H1 (cell line): Measurements from ENCODE around the gene IFITM2. TPM values are rescaled to one million over a fixed set of nuclear protein-coding genes. Genes with fewer than 3 reads are reported as not detected.

Source experiments
- CTCF ChIA-PET: fragments of 300-600 bp; sonication (Branson Sonifier 250); formaldehyde crosslinking; loops from one replicate; lab custom pipeline; 2021; ENCODE audit not compliant: partially characterized antibody; lab: Charles Lee
- POLR2A ChIA-PET: fragments of 300-600 bp; sonication (Branson Sonifier 250); formaldehyde crosslinking; loops from one replicate; lab custom pipeline; 2021; ENCODE audit warnings: inconsistent platforms; ENCODE audit not compliant: partially characterized antibody; lab: Charles Lee
- DNase-seq, 2 experiments: peaks; one replicate each; pipeline versions ENCODE4 v3.0.0 to v3.0.0-alpha.2; 2010 to 2022; ENCODE audit warnings: low spot score in 2 of 2, low read depth in 1 of 2, mixed read lengths in 1 of 2
- FAIRE-seq: peaks from 2 replicates; lab custom pipeline; 2011; peaks lifted over from hg19 to GRCh38; lab: Jason Lieb, UNC
- H2AFZ ChIP-seq: 2 replicates; pipeline ENCODE4 v1.8.1; 2012; ENCODE audit warnings: low read length, inconsistent platforms
- H2AK5ac ChIP-seq: 2 replicates; pipeline ENCODE4 v1.6.1; 2013; ENCODE audit warnings: low read depth, low read length
- H2BK120ac ChIP-seq: replicated peaks from 2 replicates; pipeline ENCODE3; 2013; ENCODE audit warnings: low read depth, low read length, inconsistent platforms
- H2BK12ac ChIP-seq: 2 replicates; pipeline ENCODE4 v1.6.1; 2013; ENCODE audit warnings: low read depth, low read length
- H2BK15ac ChIP-seq: 2 replicates; pipeline ENCODE4 v1.6.1; 2013; ENCODE audit warnings: low read length
- H2BK20ac ChIP-seq: 2 replicates; pipeline ENCODE4 v1.6.1; 2013; ENCODE audit warnings: low read length
- H2BK5ac ChIP-seq: 2 replicates; pipeline ENCODE4 v1.6.1; 2013; ENCODE audit warnings: low read depth, low read length
- H3K14ac ChIP-seq: 2 replicates; pipeline ENCODE4 v1.6.1; 2013; ENCODE audit warnings: inconsistent platforms; ENCODE audit not compliant: insufficient read length
- H3K18ac ChIP-seq: 2 replicates; pipeline ENCODE4 v1.6.1; 2013; ENCODE audit warnings: low read length; ENCODE audit errors: extremely low read depth
- H3K23ac ChIP-seq: 2 replicates; pipeline ENCODE4 v1.6.1; 2013; ENCODE audit warnings: inconsistent platforms; ENCODE audit not compliant: insufficient read length
- H3K23me2 ChIP-seq: 2 replicates; pipeline ENCODE4 v1.6.1; 2013; ENCODE audit warnings: low read depth, low read length
- H3K27ac ChIP-seq: 2 replicates; pipeline ENCODE4 v1.6.1; 2011; ENCODE audit warnings: low read depth, low read length, inconsistent platforms
- H3K27me3 ChIP-seq, 4 experiments: replicated peaks in 1 of 4; 1 replicate in 1 of 4; 2 replicates in 3 of 4; pipeline versions ENCODE4 v1.6.1 to v1.8.1; 2011 to 2013; ENCODE audit warnings: low read length in 3 of 4, mild to moderate bottlenecking in 3 of 4, inconsistent platforms in 2 of 4, mixed read lengths in 2 of 4, moderate library complexity in 1 of 4; ENCODE audit not compliant: control insufficient read depth in 3 of 4, insufficient read depth in 3 of 4; ENCODE audit errors: extremely low read depth in 1 of 4
- H3K36me3 ChIP-seq, 4 experiments: 2 replicates each; pipeline versions ENCODE4 v1.6.1 to v1.8.1; 2011 to 2013; ENCODE audit warnings: mild to moderate bottlenecking in 4 of 4, low read length in 3 of 4, moderate library complexity in 2 of 4, control low read depth in 1 of 4, inconsistent platforms in 1 of 4; ENCODE audit not compliant: insufficient read depth in 4 of 4, control insufficient read depth in 2 of 4
- H3K4ac ChIP-seq: replicated peaks from 2 replicates; pipeline ENCODE3; 2013; ENCODE audit warnings: low read length, low read depth, mixed read lengths, inconsistent platforms; ENCODE audit not compliant: insufficient read length
- H3K4me1 ChIP-seq, 4 experiments: replicated peaks in 1 of 4; 1 replicate in 1 of 4; 2 replicates in 3 of 4; pipeline versions ENCODE4 v1.6.1 to v1.8.1; 2011 to 2013; ENCODE audit warnings: low read length in 3 of 4, inconsistent platforms in 2 of 4, mixed read lengths in 1 of 4; ENCODE audit not compliant: insufficient read depth in 4 of 4, control insufficient read depth in 3 of 4
- H3K4me2 ChIP-seq, 2 experiments: 2 replicates each; pipeline versions ENCODE4 v1.6.1 to v1.8.1; 2011 to 2013; ENCODE audit warnings: low read depth in 2 of 2, low read length in 2 of 2, control low read depth in 1 of 2, inconsistent platforms in 1 of 2, mild to moderate bottlenecking in 1 of 2; ENCODE audit not compliant: insufficient read depth in 1 of 2
- H3K4me3 ChIP-seq, 4 experiments: fragments of 200-600, 300-600 bp in 1 of 4; sonication (generic), shearing (Covaris generic), sonication (Bioruptor Twin) in 1 of 4; 2 replicates each; pipeline versions ENCODE4 v1.5.1 to v1.8.1; 2011 to 2016; ENCODE audit warnings: low read length in 4 of 4, low read depth in 3 of 4, control low read depth in 2 of 4, inconsistent platforms in 2 of 4, mild to moderate bottlenecking in 2 of 4, mixed read lengths in 1 of 4, moderate library complexity in 1 of 4; ENCODE audit not compliant: insufficient read depth in 2 of 4; ENCODE audit errors: extremely low read depth in 1 of 4
- H3K56ac ChIP-seq: replicated peaks from 2 replicates; pipeline ENCODE3; 2013; ENCODE audit warnings: low read depth, mild to moderate bottlenecking, mixed read lengths, low read length, inconsistent platforms; ENCODE audit not compliant: insufficient read length
- H3K79me1 ChIP-seq: 2 replicates; pipeline ENCODE4 v1.6.1; 2013; ENCODE audit warnings: low read depth, low read length, control low read depth
- H3K79me2 ChIP-seq, 2 experiments: 2 replicates each; pipeline versions ENCODE4 v1.6.1 to v1.8.1; 2012 to 2013; ENCODE audit warnings: low read length in 2 of 2, mild to moderate bottlenecking in 2 of 2, inconsistent platforms in 1 of 2; ENCODE audit not compliant: insufficient read depth in 2 of 2, control insufficient read depth in 1 of 2
- H3K9ac ChIP-seq, 4 experiments: replicated peaks in 1 of 4; 1 replicate in 1 of 4; 2 replicates in 3 of 4; pipeline versions ENCODE4 v1.6.1 to v1.8.1; 2011 to 2013; ENCODE audit warnings: low read depth in 3 of 4, low read length in 3 of 4, control low read depth in 2 of 4, mild to moderate bottlenecking in 2 of 4, moderate library complexity in 2 of 4, inconsistent platforms in 1 of 4; ENCODE audit errors: extremely low read depth in 1 of 4
- H3K9me3 ChIP-seq, 2 experiments: 2 replicates each; pipeline versions ENCODE4 v1.6.1 to v1.8.1; 2012 to 2013; ENCODE audit warnings: mild to moderate bottlenecking in 2 of 2, moderate library complexity in 2 of 2, control low read depth in 1 of 2, inconsistent platforms in 1 of 2, low read depth in 1 of 2, low read length in 1 of 2, mixed read lengths in 1 of 2; ENCODE audit not compliant: insufficient read depth in 2 of 2
- H4K20me1 ChIP-seq, 2 experiments: replicated peaks in 1 of 2; 2 replicates each; pipeline versions ENCODE3 to v1.8.1; 2011 to 2013; ENCODE audit warnings: inconsistent platforms in 2 of 2, low read length in 2 of 2, mild to moderate bottlenecking in 1 of 2; ENCODE audit not compliant: insufficient read depth in 2 of 2, control insufficient read depth in 1 of 2
- H4K5ac ChIP-seq: 2 replicates; pipeline ENCODE4 v1.6.1; 2013; ENCODE audit warnings: low read length, low read depth, mixed read lengths, inconsistent platforms; ENCODE audit not compliant: insufficient read length
- H4K8ac ChIP-seq: 2 replicates; pipeline ENCODE4 v1.8.0; 2013; ENCODE audit warnings: mild to moderate bottlenecking, moderate library complexity, low read length, inconsistent platforms; ENCODE audit not compliant: insufficient read depth; ENCODE audit errors: extremely low read depth
- H4K91ac ChIP-seq: replicated peaks from 2 replicates; pipeline ENCODE3; 2013; ENCODE audit warnings: low read length, mixed read lengths, inconsistent platforms; ENCODE audit not compliant: insufficient read length
- BCL11A ChIP-seq, 2 experiments: IDR thresholded peaks; one replicate each; pipeline ENCODE4 v1.6.1; 2011; ENCODE audit warnings: low read depth in 2 of 2, low read length in 2 of 2, mild to moderate bottlenecking in 2 of 2
- CHD1 ChIP-seq: IDR thresholded peaks from 2 replicates; pipeline ENCODE4 v1.6.1; 2012; ENCODE audit warnings: low read depth, low read length, improper control_type of control experiment
- EGR1 ChIP-seq: IDR thresholded peaks from 2 replicates; pipeline ENCODE4 v1.6.1; 2011; ENCODE audit warnings: low read depth, low read length, borderline replicate concordance
- FOSL1 ChIP-seq: IDR thresholded peaks from 2 replicates; pipeline ENCODE4 v1.6.1; 2011; ENCODE audit warnings: mild to moderate bottlenecking, low read depth, low read length, moderate library complexity; ENCODE audit not compliant: insufficient read depth
- HDAC2 ChIP-seq, 2 experiments: fragments of 300-600 bp in 1 of 2; sonication (generic) in 1 of 2; IDR thresholded peaks; 2 replicates each; pipeline ENCODE4 v1.6.1; 2011 to 2012; ENCODE audit warnings: low read depth in 2 of 2, low read length in 2 of 2, mild to moderate bottlenecking in 2 of 2, moderate library complexity in 2 of 2, borderline replicate concordance in 1 of 2, inconsistent platforms in 1 of 2
- POLR2A ChIP-seq, 2 experiments: IDR thresholded peaks; 1 replicate in 1 of 2; 2 replicates in 1 of 2; pipeline ENCODE4 v1.6.1; 2011; ENCODE audit warnings: low read depth in 2 of 2, low read length in 2 of 2, mild to moderate bottlenecking in 2 of 2; ENCODE audit errors: control extremely low read depth in 1 of 2
- POLR2AphosphoS5 ChIP-seq: IDR thresholded peaks from 2 replicates; pipeline ENCODE4 v1.6.1; 2011; ENCODE audit warnings: low read depth, low read length
- RNF2 ChIP-seq: fragments of 200-900, 300-1000 bp; sonication (generic); IDR thresholded peaks from 2 replicates; pipeline ENCODE4 v1.7.1; 2016; ENCODE audit warnings: borderline replicate concordance, low read depth, mild to moderate bottlenecking, antibody characterized with exemption, low read length; ENCODE audit not compliant: poor library complexity, severe bottlenecking; ENCODE audit errors: missing control alignments
- SP1 ChIP-seq: IDR thresholded peaks from 2 replicates; pipeline ENCODE4 v1.6.1; 2011; ENCODE audit warnings: low read depth, low read length
- TEAD4 ChIP-seq: IDR thresholded peaks from 2 replicates; pipeline ENCODE4 v1.6.1; 2012; ENCODE audit warnings: low read depth, low read length, inconsistent platforms, mixed read lengths
- YY1 ChIP-seq: IDR thresholded peaks from 2 replicates; pipeline ENCODE4 v1.6.1; 2011; ENCODE audit warnings: low read depth, mild to moderate bottlenecking, low read length
- WGBS, 2 experiments: shearing (Covaris generic) in 1 of 2; methylation state at CpG; one replicate each; pipeline versions ENCODE4 v1.1.6 to v1.1.7; 2013 to 2015; ENCODE audit warnings: low lambda C conversion rate in 2 of 2, mixed read lengths in 2 of 2, inconsistent platforms in 1 of 2, low coverage in 1 of 2, missing lambda C conversion rate in 1 of 2; ENCODE audit not compliant: insufficient replicate concordance in 2 of 2, insufficient coverage in 1 of 2, insufficient read length in 1 of 2; ENCODE audit errors: extremely low coverage in 1 of 2, missing lambda C conversion rate in 1 of 2; 5-methylcytosine and 5-hydroxymethylcytosine counted together
- polyA plus RNA-seq, 7 experiments: library from polyadenylated mRNA; depleted of rRNA in 3 of 7; stranded (reverse) in 5 of 7; unstranded in 2 of 7; fragments of >200 nt in 5 of 7; fragments of 200-250 nt in 2 of 7; gene quantifications; 1 replicate in 5 of 7; 2 replicates in 1 of 7; 4 replicates in 1 of 7; pipeline versions ENCODE4 v1.2.1 to v1.2.3, GENCODE V29; 2011 to 2013; ENCODE audit warnings: missing spikeins in 2 of 7, mixed read lengths in 2 of 7
- total RNA-seq: library from RNA; stranded (reverse); fragmentation: NEBNext Ultra II Directional; extraction: Animal tissue kit (Norgen Biotek cat#: 25700); gene quantifications from 2 replicates; pipeline ENCODE4 v1.2.1, GENCODE V29; 2021
- TF ChIP-seq, protein P1 (sequence below): IDR thresholded peaks from 2 replicates; pipeline ENCODE4 v1.6.1; 2012; ENCODE audit warnings: inconsistent platforms

IFITM2 gene
- total and polyA plus RNA-seq, 2 of the 8 experiments (the other 6 are each of a cell fraction or from before 2014, with no cell fraction given): 399 to 764 TPM

DNA sequence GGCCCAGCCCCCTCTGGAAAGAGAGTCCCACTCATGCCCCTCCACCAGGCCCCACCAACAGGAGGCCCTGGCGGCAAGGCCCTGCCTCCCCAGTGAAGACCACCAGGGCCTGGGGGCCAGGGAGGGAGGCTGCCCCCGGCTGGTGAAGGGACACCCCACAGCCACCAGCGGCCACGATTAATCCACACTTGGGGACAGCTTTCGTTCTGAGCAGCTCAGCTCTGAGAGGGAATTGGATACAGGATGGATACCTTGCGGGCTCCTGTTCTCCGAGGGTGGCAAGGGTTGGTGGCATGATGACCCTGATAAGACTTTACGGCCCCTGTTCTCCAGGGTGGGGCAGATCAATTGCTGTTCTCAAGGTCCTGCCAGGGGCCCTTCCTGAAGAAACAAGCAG is 36.3 kb upstream of the IFITM2 start:
- no peak overlapping the region for H3K56ac ChIP-seq
- no peak overlapping the region for H2AK5ac ChIP-seq
- H3K14ac ChIP-seq: no peak overlapping the region
- H3K23me2 ChIP-seq: no peaks in the 10 kb centered on the region
- H3K4ac ChIP-seq: no peak overlapping the region
- H3K4me2 ChIP-seq: no peak overlapping the region
- ChIA-PET POLR2A (interaction anchor here (0.9 to 2.5 kb wide), 4 partner anchors 12 to 20 kb away, joined by 3 to 8 read pairs (median 5); no protein-coding TSS in a partner anchor), CTCF (interaction anchor here (0.8 to 7.0 kb wide), 9 partner anchors 8 to 92 kb away, joined by 3 to 36 read pairs (median 4); no protein-coding TSS in a partner anchor)
- H3K79me1 ChIP-seq: no peaks in the 10 kb centered on the region
- TF ChIP-seq POLR2A (IDR thresholded peaks at IDR 0.05; ENCODE audit: control extremely low read depth in 1 of 2, low read depth in 2 of 2, low read length in 2 of 2): no peak
- TF ChIP-seq, protein P1, sequence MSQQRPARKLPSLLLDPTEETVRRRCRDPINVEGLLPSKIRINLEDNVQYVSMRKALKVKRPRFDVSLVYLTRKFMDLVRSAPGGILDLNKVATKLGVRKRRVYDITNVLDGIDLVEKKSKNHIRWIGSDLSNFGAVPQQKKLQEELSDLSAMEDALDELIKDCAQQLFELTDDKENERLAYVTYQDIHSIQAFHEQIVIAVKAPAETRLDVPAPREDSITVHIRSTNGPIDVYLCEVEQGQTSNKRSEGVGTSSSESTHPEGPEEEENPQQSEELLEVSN: no peak
- no peak for TF ChIP-seq YY1
- no peak for TF ChIP-seq HDAC2 (IDR thresholded peaks at IDR 0.05; ENCODE audit: borderline replicate concordance in 1 of 2, low read depth in 2 of 2, low read length in 2 of 2)
- TF ChIP-seq EGR1: no peak
- TF ChIP-seq SP1: no peak
- TF ChIP-seq RNF2: no peak
- no peak for TF ChIP-seq FOSL1
- no peak for TF ChIP-seq TEAD4
- no peak for TF ChIP-seq BCL11A (IDR thresholded peaks at IDR 0.05; ENCODE audit: low read depth in 2 of 2, low read length in 2 of 2)
- no peak for TF ChIP-seq CHD1
- no peak for TF ChIP-seq POLR2AphosphoS5
- H3K27ac ChIP-seq: no peak overlapping the region
- peaks cover 4 to 20% (median 14%) of the 10 kb centered on the region in 4 experiments for H3K4me1 ChIP-seq
- H2BK5ac ChIP-seq: no peak overlapping the region
- no peak overlapping the region for H2BK20ac ChIP-seq
- H3K18ac ChIP-seq: no peak overlapping the region
- H2BK12ac ChIP-seq: no peak overlapping the region
- H4K5ac ChIP-seq: no peak overlapping the region
- H3K23ac ChIP-seq: no peak overlapping the region
- no peak overlapping the region for H2AFZ ChIP-seq
- peaks cover 3 to 6% of the 10 kb centered on the region in 2 experiments; a peak in 1 of 4 replicates for H3K9me3 ChIP-seq
- no peaks in the 10 kb centered on the region for H3K36me3 ChIP-seq
- H3K4me3 ChIP-seq: no peak overlapping the region
- H2BK120ac ChIP-seq: no peak overlapping the region
- H3K9ac ChIP-seq: no peak overlapping the region
- no peaks in the 10 kb centered on the region for H3K79me2 ChIP-seq
- H3K27me3 ChIP-seq: no peaks in the 10 kb centered on the region
- WGBS, 2 experiments: 93% methylated on average over 7 of the region's 8 CpGs; no CpG with 5 or more reads in 1 of the 2 experiments
- H4K8ac ChIP-seq: no peak overlapping the region
- no peaks in the 10 kb centered on the region for H4K20me1 ChIP-seq
- FAIRE-seq (no peak), DNase-seq (no peak)
- H4K91ac ChIP-seq: no peak overlapping the region
- H2BK15ac ChIP-seq: no peak overlapping the region; the same call in 1 of the 2 replicates
